A549 treated with GW870086 at 1 μM for 4 hours (cell line): ENCODE measurements around the gene ESPN. TPM values are rescaled to one million over a fixed set of nuclear protein-coding genes. Genes with fewer than 3 reads are reported as not detected.

Experiments
- total RNA-seq: library from RNA; stranded (reverse); fragments of 200-300 nt; extraction: Qiagen RNA extraction; gene quantifications from 5 replicates; pipeline ENCODE4 v1.2.3, GENCODE V29; 2022; ENCODE audit warnings: low read depth

ESPN gene, protein sequence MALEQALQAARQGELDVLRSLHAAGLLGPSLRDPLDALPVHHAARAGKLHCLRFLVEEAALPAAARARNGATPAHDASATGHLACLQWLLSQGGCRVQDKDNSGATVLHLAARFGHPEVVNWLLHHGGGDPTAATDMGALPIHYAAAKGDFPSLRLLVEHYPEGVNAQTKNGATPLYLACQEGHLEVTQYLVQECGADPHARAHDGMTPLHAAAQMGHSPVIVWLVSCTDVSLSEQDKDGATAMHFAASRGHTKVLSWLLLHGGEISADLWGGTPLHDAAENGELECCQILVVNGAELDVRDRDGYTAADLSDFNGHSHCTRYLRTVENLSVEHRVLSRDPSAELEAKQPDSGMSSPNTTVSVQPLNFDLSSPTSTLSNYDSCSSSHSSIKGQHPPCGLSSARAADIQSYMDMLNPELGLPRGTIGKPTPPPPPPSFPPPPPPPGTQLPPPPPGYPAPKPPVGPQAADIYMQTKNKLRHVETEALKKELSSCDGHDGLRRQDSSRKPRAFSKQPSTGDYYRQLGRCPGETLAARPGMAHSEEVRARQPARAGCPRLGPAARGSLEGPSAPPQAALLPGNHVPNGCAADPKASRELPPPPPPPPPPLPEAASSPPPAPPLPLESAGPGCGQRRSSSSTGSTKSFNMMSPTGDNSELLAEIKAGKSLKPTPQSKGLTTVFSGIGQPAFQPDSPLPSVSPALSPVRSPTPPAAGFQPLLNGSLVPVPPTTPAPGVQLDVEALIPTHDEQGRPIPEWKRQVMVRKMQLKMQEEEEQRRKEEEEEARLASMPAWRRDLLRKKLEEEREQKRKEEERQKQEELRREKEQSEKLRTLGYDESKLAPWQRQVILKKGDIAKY
- 0.29 to 0.94 TPM (median 0.42 TPM) in 5 replicates for total RNA-seq

DNA sequence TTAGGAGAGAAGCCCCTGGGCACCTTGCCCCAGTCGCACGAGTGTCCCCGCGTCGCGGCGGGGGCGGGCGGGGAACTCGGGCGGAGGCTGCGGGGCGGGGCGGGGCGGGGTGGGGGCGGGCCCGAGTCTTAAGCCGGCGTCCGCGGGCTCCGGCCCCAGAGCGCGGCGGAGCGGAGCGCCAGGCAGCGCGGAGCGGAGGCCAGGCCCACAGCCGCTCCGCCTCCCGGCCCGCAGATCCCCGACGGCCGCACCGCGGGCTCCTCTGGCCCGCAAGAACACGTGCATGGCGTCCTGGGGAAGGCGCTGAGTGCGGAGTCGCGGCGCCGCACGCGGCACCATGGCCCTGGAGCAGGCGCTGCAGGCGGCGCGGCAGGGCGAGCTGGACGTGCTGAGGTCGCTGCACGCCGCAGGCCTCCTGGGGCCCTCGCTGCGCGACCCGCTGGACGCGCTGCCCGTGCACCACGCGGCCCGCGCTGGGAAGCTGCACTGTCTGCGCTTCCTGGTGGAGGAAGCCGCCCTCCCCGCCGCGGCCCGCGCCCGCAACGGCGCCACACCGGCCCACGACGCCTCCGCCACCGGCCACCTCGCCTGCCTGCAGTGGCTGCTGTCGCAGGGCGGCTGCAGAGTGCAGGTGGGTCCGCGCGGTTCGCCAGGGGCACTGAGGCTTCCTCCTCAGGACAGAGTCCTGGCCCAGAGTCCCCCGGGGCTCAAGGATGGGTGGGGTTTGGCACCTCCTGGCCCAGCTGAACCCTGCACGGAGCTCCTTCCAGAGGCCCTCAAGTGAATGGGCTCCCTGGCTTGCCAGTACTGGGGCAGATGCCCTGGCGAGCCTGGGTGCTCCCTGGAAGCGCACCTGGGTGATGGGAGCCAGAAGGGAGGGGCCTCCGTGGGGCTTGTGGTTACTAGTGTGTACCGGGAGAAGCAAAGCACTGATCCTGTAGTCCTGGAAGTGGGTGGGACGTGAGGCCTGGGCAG, at the start of gene ESPN:
ESPN (plus strand) TSS at position 158 of the 975 bp plus-strand sequence; CDS start at position 338, 180 bp downstream.

DNA sequence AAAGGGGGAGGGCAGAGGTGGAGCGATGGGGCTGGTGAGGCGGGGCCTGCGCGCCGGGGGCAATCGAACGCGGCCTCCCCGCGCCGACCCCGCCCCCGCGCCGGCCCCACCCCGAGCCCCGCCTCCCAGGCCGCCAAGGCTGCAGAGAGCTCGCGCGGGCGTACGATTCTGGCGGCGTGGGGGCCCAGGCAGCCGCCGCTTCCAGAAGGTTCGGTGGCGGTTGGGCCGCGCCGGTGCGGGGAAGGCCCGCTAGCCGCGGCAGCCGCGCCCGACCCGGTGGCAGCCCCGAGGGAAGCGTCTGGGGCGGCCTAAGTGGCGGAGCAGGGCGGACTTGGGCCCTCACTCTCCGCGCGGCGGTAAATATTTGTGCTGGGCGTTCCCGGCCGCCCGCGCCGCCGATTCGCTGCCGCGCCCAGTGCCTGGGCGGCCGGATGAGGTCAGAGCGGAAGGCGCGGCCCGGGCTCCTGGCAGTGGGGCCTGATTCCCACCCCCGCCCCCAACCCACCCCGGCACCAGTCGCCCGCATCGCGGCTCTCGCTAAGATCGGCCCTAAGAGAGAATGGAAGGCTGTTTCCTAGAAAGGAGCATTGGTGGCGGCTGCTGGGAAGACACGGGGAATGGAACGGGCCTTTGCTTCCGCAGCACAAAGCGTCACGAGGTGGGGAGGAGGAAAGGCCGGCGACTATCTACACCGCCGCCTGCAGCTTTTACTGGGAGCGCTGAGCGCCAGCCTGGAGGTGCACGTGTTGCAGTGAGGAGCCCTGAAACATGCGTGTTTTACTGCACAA, 31.0 kb upstream of the ESPN start, which contains the start of gene ACOT7:
ACOT7 (minus strand) TSS at position 368 of the 788 bp plus-strand sequence. CDS start 368 bp downstream, outside the sequence.

DNA sequence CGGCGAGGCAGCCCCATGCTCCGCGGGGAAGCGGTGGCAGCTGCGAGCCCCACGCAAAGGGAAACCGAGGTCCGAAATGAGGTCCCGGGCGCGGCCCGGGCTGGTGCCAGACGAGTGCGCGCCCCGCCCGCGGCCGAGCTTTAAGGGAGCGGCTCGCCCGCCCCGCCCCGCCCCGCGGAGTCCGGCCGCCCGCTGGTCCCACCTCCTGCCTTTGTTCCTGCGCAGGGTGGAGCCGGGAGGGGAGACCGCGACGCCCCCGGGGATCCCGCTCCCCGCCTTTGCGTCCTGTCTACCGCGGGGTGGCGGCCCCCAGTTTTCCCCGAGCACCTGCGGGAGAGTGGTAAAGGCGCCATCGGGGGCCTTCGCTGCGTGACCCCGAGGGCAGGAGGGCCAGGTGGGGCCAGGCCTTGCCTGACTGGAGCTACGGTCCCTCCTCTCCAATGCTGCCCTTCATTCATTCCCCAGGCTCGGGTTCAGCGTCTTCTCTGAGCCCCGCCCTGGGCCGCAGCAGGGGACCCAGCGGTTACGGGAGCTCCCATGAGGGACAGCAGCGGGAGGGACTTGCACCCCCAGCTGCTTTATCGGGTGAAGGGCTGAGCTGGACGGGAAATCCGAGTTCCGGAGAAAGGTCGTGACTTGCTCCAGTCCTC, 4.6 kb upstream of the ESPN start, which contains the start of gene HES2:
HES2 (minus strand) TSS at position 116 of the 650 bp plus-strand sequence; CDS start at position 17, 99 bp downstream.

DNA sequence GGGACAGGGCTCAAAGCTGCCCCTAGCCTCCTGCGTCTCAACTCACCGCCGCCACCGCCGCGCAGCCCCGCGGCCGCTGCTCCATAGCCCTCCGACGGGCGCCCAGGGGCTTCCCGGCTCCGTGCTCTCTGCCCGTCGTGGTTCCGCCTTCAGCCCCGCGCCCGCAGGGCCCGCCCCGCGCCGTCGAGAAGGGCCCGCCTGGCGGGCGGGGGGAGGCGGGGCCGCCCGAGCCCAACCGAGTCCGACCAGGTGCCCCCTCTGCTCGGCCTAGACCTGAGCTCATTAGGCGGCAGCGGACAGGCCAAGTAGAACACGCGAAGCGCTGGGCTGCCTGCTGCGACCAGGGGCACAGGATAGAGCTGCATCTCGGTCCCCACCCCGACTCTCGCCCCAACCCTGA, 41.4 kb downstream of the ESPN start, which contains the start of gene TNFRSF25:
TNFRSF25 (minus strand) TSS at position 151 of the 400 bp plus-strand sequence; CDS start at position 85, 66 bp downstream.

DNA sequence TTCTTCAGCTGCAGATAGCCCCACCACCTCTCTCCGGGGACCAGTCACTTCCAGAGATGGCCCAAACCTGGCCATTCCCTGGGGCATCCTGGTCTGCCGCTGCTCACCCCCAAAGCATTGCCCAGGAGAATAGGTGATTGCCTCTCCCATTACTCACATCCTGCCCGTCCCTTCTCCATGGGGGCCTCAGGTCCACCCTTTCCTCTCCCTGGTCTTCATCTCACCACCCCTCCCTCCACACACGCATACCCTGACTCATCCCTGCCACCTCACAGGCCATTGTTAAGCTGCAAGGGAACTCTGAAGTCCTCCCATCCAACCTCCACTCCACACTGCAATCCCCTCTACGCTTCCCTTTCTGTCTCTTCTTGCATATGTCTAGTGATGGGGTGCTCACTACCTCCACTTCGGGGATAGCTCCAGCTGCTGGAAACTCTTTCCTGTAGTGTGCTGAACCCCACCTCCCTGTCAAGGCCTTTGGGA, 66.9 kb downstream of the ESPN start, which contains the start of gene PLEKHG5:
PLEKHG5 (minus strand) TSS at position 188 of the 483 bp plus-strand sequence. CDS start 14,096 bp downstream, outside the sequence.

Other genes with a start within 250 kb of the ESPN start
- 1.2 to 1.5 TPM (median 1.5 TPM) in 5 replicates for gene CHD5, start 244.5 kb upstream of the ESPN start, total RNA-seq
- 279 to 471 TPM (median 456 TPM) in 5 replicates for gene RPL22, start 225.2 kb upstream of the ESPN start, total RNA-seq
- 6.3 to 15.0 TPM (median 13.4 TPM) in 5 replicates for gene RNF207, start 218.7 kb upstream of the ESPN start, total RNA-seq
- gene ICMT, start 188.8 kb upstream of the ESPN start, total RNA-seq: 47.9 to 61.6 TPM (median 56.8 TPM) in 5 replicates
- not detected in 5 replicates for gene HES3, start 180.6 kb upstream of the ESPN start, total RNA-seq
- gene GPR153, start 163.7 kb upstream of the ESPN start, total RNA-seq: 1.5 to 2.3 TPM (median 2.0 TPM) in 5 replicates
- gene ACOT7, start 31.0 kb upstream of the ESPN start, total RNA-seq: 75.8 to 101 TPM (median 95.9 TPM) in 5 replicates
- 3.3 to 7.2 TPM (median 6.0 TPM) in 5 replicates for gene HES2, start 4.9 kb upstream of the ESPN start, total RNA-seq
- gene TNFRSF25, start 41.4 kb downstream of the ESPN start, total RNA-seq: 3.3 to 5.0 TPM (median 4.5 TPM) in 5 replicates
- gene PLEKHG5, start 66.9 kb downstream of the ESPN start, total RNA-seq: 2.9 to 5.2 TPM (median 3.9 TPM) in 5 replicates
- gene NOL9, start 129.7 kb downstream of the ESPN start, total RNA-seq: 3.5 to 5.2 TPM (median 4.4 TPM) in 5 replicates
- gene TAS1R1, start 130.5 kb downstream of the ESPN start, total RNA-seq: not detected in 5 replicates
- 12.5 to 20.0 TPM (median 16.3 TPM) in 5 replicates for gene ZBTB48, start 155.2 kb downstream of the ESPN start, total RNA-seq
- 16.1 to 27.2 TPM (median 22.0 TPM) in 5 replicates for gene KLHL21, start 178.1 kb downstream of the ESPN start, total RNA-seq
- 6.7 to 8.9 TPM (median 8.4 TPM) in 5 replicates for gene PHF13, start 189.0 kb downstream of the ESPN start, total RNA-seq
- 15.2 to 17.5 TPM (median 16.9 TPM) in 5 replicates for gene THAP3, start 200.1 kb downstream of the ESPN start, total RNA-seq